Left colon (tissue), 2 donors: ENCODE measurements around the gene VMO1. TPM values are rescaled to one million over a fixed set of nuclear protein-coding genes. Genes with fewer than 3 reads are reported as not detected.

Source experiments
- ATAC-seq: fragments of 200-7000 bp; cut with Tn5 transposase; one replicate; pipeline ENCODE4 v1.9.1; 2020; ENCODE audit warnings: mild to moderate bottlenecking, moderate library complexity
- DNase-seq, 2 donors: peaks; one replicate each; pipeline ENCODE4 v3.0.0-alpha.2; 2020
- intact Hi-C, 2 donors: fragments of 100-400 bp; cut with DNase I in 1 of 2; cut with micrococcal nuclease in 1 of 2; formaldehyde crosslinking; loops; one replicate each; pipeline versions ENCODE4 v1.11.2 to v1.14.0; 2022; cut with DNase I, micrococcal nuclease
- total RNA-seq, 2 donors: library from RNA; stranded (reverse); fragmentation: NEBNext Ultra II Directional; extraction: Animal tissue kit (Norgen Biotek cat#: 25700); gene quantifications; one replicate each; pipeline ENCODE4 v1.2.1, GENCODE V29; 2021
- donor health status: DM: no; HTN: no; CAD: no.
- donor health status: DM: yes; HTN: yes; CAD: no.

The VMO1 gene
- total RNA-seq, 2 donors from 2014 or later, result 0.73 to 0.79 TPM

- ATAC-seq (peak; percentile 98), DNase-seq (peak; percentile 83 to 88)
- intact Hi-C loops, result no loop called here
These were observed 14.5 kb downstream of the VMO1 start, which contains the start of gene TM4SF5 for GRCh38 chr17:4771519-4772234. TSS of gene TM4SF5 (plus strand) at chr17:4771886. CDS start at chr17:4771923, 37 bp downstream.

- ATAC-seq (no peak), DNase-seq (no peak)
- intact Hi-C loops, result no loop called here
These were observed 16.5 kb downstream of the VMO1 start for GRCh38 chr17:4769628-4770027.

- no peak for DNase-seq
- intact Hi-C loops, result no loop called here
- no peak for ATAC-seq
These were observed 17.9 kb downstream of the VMO1 start for GRCh38 chr17:4768298-4768697.

- no peak for ATAC-seq
- intact Hi-C loops, result no loop called here
- DNase-seq, result no peak
These were observed 19.4 kb downstream of the VMO1 start for GRCh38 chr17:4766723-4767122.

GRCh38 chr17:4766201-4766600 is 20.0 kb downstream of the VMO1 start:
- intact Hi-C loops, result no loop called here
- no peak for ATAC-seq
- DNase-seq, result no peak

DNA sequence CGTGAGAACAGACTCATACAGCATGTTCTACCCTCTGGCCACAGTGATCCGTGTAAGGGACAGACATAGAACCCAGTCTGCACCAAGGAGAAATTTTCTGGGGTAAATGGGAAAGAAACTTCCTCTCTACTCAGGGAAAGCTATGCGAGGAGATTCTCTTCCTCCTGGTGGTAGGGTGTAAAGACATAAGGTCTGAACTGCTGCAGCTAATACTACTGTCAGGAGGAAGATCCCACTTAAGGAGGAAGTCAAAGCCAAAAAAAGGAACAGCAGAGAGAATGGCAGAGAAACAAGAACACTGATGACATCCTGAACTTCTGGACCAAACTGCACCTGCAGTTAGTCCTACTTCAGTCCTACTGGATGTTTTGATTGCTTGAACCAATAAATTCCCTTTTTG is 21.6 kb downstream of the VMO1 start:
- ATAC-seq, result no peak
- intact Hi-C loops, result no loop called here
- no peak for DNase-seq

DNA sequence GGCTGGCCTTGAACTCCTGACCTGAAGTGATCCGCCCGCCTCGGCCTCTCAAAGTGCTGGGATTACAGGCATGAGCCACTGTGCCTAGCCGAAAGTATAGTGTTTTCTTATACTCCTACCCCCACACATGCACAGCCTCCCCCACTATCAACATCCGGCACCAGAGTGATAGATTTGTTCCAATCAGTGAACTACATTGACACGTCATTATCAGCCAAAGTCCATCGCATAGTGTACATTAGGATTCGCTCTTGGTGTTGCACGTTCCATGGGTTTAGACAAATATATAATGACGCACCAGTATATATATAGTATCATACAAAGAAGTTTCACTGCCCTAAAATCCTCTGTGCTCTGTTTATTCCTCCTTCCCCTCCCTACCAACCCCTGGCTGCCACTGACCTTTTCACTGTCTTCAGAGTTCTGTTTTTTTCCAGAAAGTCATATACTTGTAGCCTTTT is 26.4 kb downstream of the VMO1 start:
- intact Hi-C loops, result no loop called here
- ATAC-seq (peak; percentile 82), DNase-seq (no peak)

- no peak for DNase-seq
- intact Hi-C loops, result no loop called here
- no peak for ATAC-seq
These were observed 32.8 kb downstream of the VMO1 start for GRCh38 chr17:4753392-4753791.

GRCh38 chr17:4751932-4752331 is 34.2 kb downstream of the VMO1 start:
- DNase-seq (no peak), ATAC-seq (no peak)
- intact Hi-C loops, result no loop called here

DNA sequence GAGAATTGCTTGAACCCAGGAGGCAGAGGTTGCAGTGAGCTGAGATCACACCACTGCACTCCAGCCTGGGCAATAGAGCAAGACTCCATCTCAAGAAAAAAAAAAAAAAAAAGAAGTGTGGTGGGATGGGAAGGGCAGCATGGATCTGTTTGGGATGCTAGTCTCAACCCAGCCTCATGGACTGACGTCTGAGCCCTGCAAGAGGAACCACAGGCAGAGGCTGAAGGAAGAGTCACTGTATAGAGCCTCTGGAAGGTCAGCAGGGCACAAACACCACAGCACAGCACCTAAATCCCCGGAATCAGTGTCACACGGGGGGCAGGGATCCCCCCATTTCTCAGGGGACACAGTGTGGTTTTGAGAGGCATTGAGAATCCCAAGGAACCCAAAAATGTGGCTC is 35.6 kb downstream of the VMO1 start:
- intact Hi-C loops, result no loop called here
- no peak for ATAC-seq

DNA sequence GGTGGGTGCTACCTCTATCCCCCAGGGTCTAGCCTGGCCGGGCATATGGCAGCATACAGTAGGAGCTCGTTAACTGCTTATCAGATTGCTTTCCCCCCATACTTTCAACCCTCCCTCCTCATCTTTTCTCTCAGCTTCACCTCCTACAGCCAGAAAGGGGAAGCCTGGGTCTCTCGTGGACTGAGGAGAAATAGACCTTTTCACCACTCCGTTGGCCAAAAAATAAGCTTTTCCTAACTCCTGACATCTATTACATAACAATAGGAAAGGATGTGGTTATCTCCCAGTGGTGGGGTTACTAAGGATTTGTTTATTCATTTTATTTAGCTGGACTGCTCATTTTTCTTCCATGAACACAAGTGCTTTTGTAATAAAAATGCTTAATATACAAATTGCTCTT is 37.5 kb downstream of the VMO1 start:
- intact Hi-C loops, result no loop called here
- ATAC-seq (no peak), DNase-seq (no peak)

More for the DNA sequence above, 35.6 kb downstream of the VMO1 start:
- DNase-seq, result no peak

DNA sequence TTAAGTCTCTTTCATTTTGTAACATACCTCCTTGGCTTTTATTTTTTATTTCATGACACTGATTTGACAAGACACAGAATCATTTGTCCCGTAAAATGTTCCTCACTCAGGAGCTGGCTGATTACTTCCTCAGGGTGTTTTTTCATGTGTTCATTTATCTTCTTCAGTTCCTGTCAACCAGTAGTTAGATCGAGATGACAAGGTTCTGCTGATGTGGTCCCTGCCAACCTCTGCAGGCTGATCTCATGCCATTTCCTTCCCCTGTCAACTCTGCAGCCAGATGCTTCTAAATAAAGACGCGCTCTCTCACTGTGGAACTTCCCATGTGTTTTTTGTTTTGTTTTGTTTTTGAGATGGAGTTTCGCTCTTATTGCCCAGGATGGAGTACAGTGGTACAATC is 38.3 kb downstream of the VMO1 start:
- no peak for ATAC-seq
- intact Hi-C loops, result no loop called here
- no peak for DNase-seq

- no peak for ATAC-seq
- DNase-seq, result no peak
- intact Hi-C loops, result no loop called here
These were observed 40.9 kb downstream of the VMO1 start for GRCh38 chr17:4744999-4745969.

GRCh38 chr17:4743898-4744297 is 42.3 kb downstream of the VMO1 start:
- ATAC-seq, result no peak
- intact Hi-C loops, result no loop called here
- DNase-seq, result no peak

DNA sequence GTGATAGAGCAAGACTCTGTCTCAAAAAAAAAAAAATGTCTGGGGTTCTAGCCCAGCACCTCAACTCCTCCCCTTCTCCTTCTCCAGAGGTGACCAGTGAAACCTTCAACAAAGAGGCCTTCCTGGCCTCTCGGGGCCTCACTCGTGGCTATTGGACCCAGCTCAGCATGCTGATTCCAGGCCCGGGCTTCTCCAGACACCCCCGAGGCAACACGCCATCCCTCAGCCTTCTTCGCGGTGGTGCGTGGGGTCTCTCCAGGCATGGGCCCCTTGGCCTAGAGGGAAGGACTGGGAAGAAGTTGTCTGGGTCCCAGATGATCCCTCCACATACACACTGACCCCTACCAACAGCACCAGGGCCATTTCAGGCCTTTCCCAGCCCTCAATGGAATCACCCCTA is 42.9 kb downstream of the VMO1 start:
- intact Hi-C loops, result no loop called here
- ATAC-seq, result no peak
- DNase-seq, result no peak

DNA sequence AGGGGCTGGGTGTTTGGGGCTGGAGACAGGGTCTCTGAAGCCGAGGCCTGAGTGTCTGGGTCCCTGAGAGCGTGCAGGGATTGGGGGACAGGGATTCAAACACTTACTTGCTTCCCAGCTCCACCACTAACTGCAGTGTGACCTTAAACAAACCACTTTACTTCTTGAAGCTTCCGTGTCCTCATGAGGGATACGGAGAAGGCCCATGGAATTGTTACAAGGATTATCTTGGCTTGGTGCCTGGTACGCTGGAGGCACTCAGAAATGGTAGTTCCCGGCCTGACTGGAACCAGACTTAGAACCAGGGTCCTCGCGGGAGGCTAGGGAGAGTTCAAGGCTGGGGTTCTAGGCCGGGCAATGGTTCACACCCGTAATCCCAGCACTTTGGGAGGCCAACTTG is 43.5 kb downstream of the VMO1 start:
- DNase-seq (no peak), ATAC-seq (peak; percentile 10)
- intact Hi-C loops, result no loop called here

GRCh38 chr17:4742133-4742532 is 44.0 kb downstream of the VMO1 start:
- intact Hi-C loops, result no loop called here
- ATAC-seq (no peak), DNase-seq (no peak)

DNA sequence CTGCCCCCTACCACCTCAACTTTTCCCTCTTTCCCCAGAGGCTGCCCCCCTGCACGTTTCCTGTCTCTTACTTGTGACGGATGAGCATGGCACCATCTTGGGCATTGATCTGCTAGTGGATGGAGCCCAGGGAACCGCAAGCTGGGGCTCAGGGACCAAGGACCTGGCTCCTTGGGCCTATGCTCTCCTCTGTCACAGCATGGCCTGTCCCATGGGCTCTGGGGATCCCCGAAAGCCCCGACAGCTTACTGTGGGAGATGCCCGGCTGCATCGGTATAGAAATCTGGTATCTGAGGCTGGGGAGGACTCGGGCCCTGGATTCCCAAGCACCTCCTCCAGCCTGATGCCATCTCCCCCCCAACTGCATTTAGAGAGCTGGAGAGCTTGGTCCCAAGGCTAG is 44.6 kb downstream of the VMO1 start:
- no peak for DNase-seq
- ATAC-seq, result no peak
- intact Hi-C loops, result no loop called here

GRCh38 chr17:4740584-4740983 is 45.6 kb downstream of the VMO1 start:
- DNase-seq, result no peak
- ATAC-seq, result no peak
- intact Hi-C loops, result no loop called here

- DNase-seq, result no peak
- intact Hi-C loops, result no loop called here
- no peak for ATAC-seq
These were observed 46.2 kb downstream of the VMO1 start for GRCh38 chr17:4740025-4740351.
